Caco-2 (cell line): ENCODE data around the gene ARMH1. TPM values are rescaled to one million over a fixed set of nuclear protein-coding genes. Genes with fewer than 3 reads are reported as not detected.

ENCODE experiments used
- BruUV-seq: library from RNA; stranded (reverse); fragments of 400-500 nt; replicated peaks from 2 replicates; lab custom pipeline; 2021; lab: Mats Ljungman, UMichigan
- CTCF ChIA-PET: fragments of 300-600 bp; sonication (Branson Sonifier 250); formaldehyde crosslinking; loops from one replicate; lab custom pipeline; 2022; ENCODE audit warnings: antibody characterized with exemption; lab: Charles Lee
- POLR2A ChIA-PET: fragments of 300-600 bp; sonication (Branson Sonifier 250); formaldehyde crosslinking; loops from one replicate; lab custom pipeline; 2022; ENCODE audit warnings: antibody characterized with exemption; lab: Charles Lee
- DNase-seq, 2 experiments: peaks; one replicate each; pipeline versions ENCODE4 v3.0.0 to v3.0.0-alpha.2; 2020 to 2022
- H3K27me3 ChIP-seq: replicated peaks from 2 replicates; pipeline ENCODE4 v1.6.0; 2011; ENCODE audit warnings: low read length; ENCODE audit not compliant: control insufficient read depth, insufficient read depth
- H3K36me3 ChIP-seq: 2 replicates; pipeline ENCODE4 v1.5.1; 2011; ENCODE audit warnings: low read length; ENCODE audit not compliant: control insufficient read depth, insufficient read depth
- H3K4me1 ChIP-seq: fragments of 250-450 bp; sonication (Bioruptor Pico); 2 replicates; pipeline ENCODE4 v1.5.1; 2020; ENCODE audit warnings: mild to moderate bottlenecking
- H3K4me3 ChIP-seq: 2 replicates; pipeline ENCODE4 v1.5.1; 2011; ENCODE audit warnings: low read depth, mild to moderate bottlenecking, control low read depth, low read length
- H3K9me3 ChIP-seq: fragments of 250-450 bp; sonication (Bioruptor Pico); 2 replicates; pipeline ENCODE4 v1.5.1; 2020; ENCODE audit warnings: mild to moderate bottlenecking, moderate library complexity
- H3K27ac Mint-ChIP-seq: one replicate; pipeline ENCODE4 v1.8.0; 2022; ENCODE audit warnings: mixed read lengths; ENCODE audit not compliant: unreplicated experiment
- H3K27me3 Mint-ChIP-seq: one replicate; pipeline ENCODE4 v1.8.0; 2022; ENCODE audit warnings: mixed read lengths; ENCODE audit not compliant: insufficient read depth, unreplicated experiment
- H3K36me3 Mint-ChIP-seq: one replicate; pipeline ENCODE4 v1.8.0; 2022; ENCODE audit warnings: mild to moderate bottlenecking, mixed read lengths; ENCODE audit not compliant: insufficient read depth, unreplicated experiment
- H3K4me1 Mint-ChIP-seq: one replicate; pipeline ENCODE4 v1.8.0; 2022; ENCODE audit warnings: low read depth, mixed read lengths; ENCODE audit not compliant: unreplicated experiment
- H3K4me3 Mint-ChIP-seq: one replicate; pipeline ENCODE4 v1.8.0; 2022; ENCODE audit warnings: mild to moderate bottlenecking, moderate library complexity, mixed read lengths; ENCODE audit not compliant: unreplicated experiment
- H3K9me3 Mint-ChIP-seq: one replicate; pipeline ENCODE4 v1.8.0; 2022; ENCODE audit warnings: mixed read lengths; ENCODE audit not compliant: unreplicated experiment
- intact Hi-C: fragments of 100-400 bp; cut with micrococcal nuclease; formaldehyde crosslinking; loops from one replicate; pipeline ENCODE4 v1.10.0; 2022; ENCODE audit not compliant: unreplicated experiment
- total RNA-seq: library from RNA; stranded (reverse); gene quantifications from 2 replicates; pipeline ENCODE4 v1.2.3, GENCODE V29; 2022
- TF ChIP-seq, protein P1 (sequence below), 2 experiments: fragments of 200-600 bp in 1 of 2; IDR thresholded peaks; 1 replicate in 1 of 2; 2 replicates in 1 of 2; pipeline versions ENCODE4 v1.5.1 to v1.8.0; 2011 to 2022; ENCODE audit warnings: antibody characterized with exemption in 1 of 2, control low read depth in 1 of 2, inconsistent platforms in 1 of 2, low read depth in 1 of 2, low read length in 1 of 2, mild to moderate bottlenecking in 1 of 2, moderate library complexity in 1 of 2; ENCODE audit not compliant: insufficient read depth in 1 of 2, severe bottlenecking in 1 of 2, unreplicated experiment in 1 of 2

ARMH1 gene
- total RNA-seq, 1 experiment from 2014 or later: not detected

DNA sequence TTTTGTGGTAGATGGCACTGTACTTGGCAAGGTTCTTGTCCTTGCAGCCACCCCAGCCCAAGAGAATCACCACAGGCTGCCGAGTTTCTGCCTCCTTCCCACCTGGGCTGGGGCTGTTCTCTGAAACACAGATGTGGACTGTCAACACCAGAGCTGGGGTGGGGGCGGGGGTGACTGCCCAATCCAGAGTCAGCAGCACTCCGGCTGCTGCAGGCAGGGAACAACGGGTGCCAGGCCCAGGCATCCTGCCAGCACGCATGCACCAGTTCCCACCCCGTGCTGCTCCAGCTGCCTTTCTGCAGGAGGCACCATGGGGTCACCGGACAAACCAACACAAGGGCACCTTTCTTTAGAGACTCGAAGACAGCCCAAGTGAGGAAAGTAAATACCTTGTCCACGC, 14.3 kb upstream of the ARMH1 start:
- Histone ChIP-seq H3K36me3 (no peaks in the 10 kb centered on the region), H3K4me1 (no peaks in the 10 kb centered on the region), H3K4me3 (no peak overlapping the region), H3K9me3 (no peaks in the 10 kb centered on the region), H3K27me3 (no peaks in the 10 kb centered on the region)
- Mint-ChIP-seq H3K4me3 (no peak overlapping the region), H3K4me1 (no peaks in the 10 kb centered on the region), H3K27ac (no peak overlapping the region), H3K27me3 (no peaks in the 10 kb centered on the region), H3K36me3 (no peaks in the 10 kb centered on the region), H3K9me3 (no peaks in the 10 kb centered on the region)
- TF ChIP-seq, protein P1, sequence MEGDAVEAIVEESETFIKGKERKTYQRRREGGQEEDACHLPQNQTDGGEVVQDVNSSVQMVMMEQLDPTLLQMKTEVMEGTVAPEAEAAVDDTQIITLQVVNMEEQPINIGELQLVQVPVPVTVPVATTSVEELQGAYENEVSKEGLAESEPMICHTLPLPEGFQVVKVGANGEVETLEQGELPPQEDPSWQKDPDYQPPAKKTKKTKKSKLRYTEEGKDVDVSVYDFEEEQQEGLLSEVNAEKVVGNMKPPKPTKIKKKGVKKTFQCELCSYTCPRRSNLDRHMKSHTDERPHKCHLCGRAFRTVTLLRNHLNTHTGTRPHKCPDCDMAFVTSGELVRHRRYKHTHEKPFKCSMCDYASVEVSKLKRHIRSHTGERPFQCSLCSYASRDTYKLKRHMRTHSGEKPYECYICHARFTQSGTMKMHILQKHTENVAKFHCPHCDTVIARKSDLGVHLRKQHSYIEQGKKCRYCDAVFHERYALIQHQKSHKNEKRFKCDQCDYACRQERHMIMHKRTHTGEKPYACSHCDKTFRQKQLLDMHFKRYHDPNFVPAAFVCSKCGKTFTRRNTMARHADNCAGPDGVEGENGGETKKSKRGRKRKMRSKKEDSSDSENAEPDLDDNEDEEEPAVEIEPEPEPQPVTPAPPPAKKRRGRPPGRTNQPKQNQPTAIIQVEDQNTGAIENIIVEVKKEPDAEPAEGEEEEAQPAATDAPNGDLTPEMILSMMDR (IDR thresholded peaks at IDR 0.05; ENCODE audit: insufficient read depth in 1 of 2, low read depth in 1 of 2, low read length in 1 of 2, severe bottlenecking in 1 of 2, unreplicated experiment in 1 of 2): no peak
- DNase-seq: no peak
- ChIA-PET POLR2A (no interaction called here), CTCF (no interaction called here)
- intact Hi-C loops: no loop called here
- BruUV-seq: no TSS peak

GRCh38 chr1:44661781-44662682, 12.5 kb upstream of the ARMH1 start:
- Histone ChIP-seq H3K36me3 (no peaks in the 10 kb centered on the region), H3K4me3 (no peak overlapping the region), H3K9me3 (no peaks in the 10 kb centered on the region), H3K4me1 (no peaks in the 10 kb centered on the region), H3K27me3 (no peaks in the 10 kb centered on the region)
- ChIA-PET POLR2A (no interaction called here), CTCF (no interaction called here)
- Mint-ChIP-seq H3K36me3 (no peaks in the 10 kb centered on the region), H3K4me3 (no peak overlapping the region), H3K27ac (no peak overlapping the region), H3K4me1 (no peaks in the 10 kb centered on the region), H3K9me3 (no peaks in the 10 kb centered on the region), H3K27me3 (no peaks in the 10 kb centered on the region)
- intact Hi-C loops: no loop called here
- BruUV-seq: no TSS peak
- DNase-seq: no peak
- TF ChIP-seq, protein P1 (IDR thresholded peaks at IDR 0.05; ENCODE audit: insufficient read depth in 1 of 2, low read depth in 1 of 2, low read length in 1 of 2, severe bottlenecking in 1 of 2, unreplicated experiment in 1 of 2): no peak

GRCh38 chr1:44662683-44663030, 11.9 kb upstream of the ARMH1 start:
- POLR2A ChIA-PET: no interaction called here
- Histone ChIP-seq H3K4me3 (no peak overlapping the region), H3K9me3 (no peaks in the 10 kb centered on the region), H3K27me3 (no peaks in the 10 kb centered on the region), H3K36me3 (no peaks in the 10 kb centered on the region), H3K4me1 (no peaks in the 10 kb centered on the region)
- intact Hi-C loops: no loop called here
- H3K36me3 Mint-ChIP-seq: no peaks in the 10 kb centered on the region
- CTCF ChIA-PET: no interaction called here
- H3K27me3 Mint-ChIP-seq: no peaks in the 10 kb centered on the region
- TF ChIP-seq, protein P1 (IDR thresholded peaks at IDR 0.05; ENCODE audit: insufficient read depth in 1 of 2, low read depth in 1 of 2, low read length in 1 of 2, severe bottlenecking in 1 of 2, unreplicated experiment in 1 of 2): no peak
- H3K9me3 Mint-ChIP-seq: no peaks in the 10 kb centered on the region
- no peak overlapping the region for H3K4me3 Mint-ChIP-seq
- no TSS peak for BruUV-seq
- no peak overlapping the region for H3K27ac Mint-ChIP-seq
- DNase-seq: no peak
- no peaks in the 10 kb centered on the region for H3K4me1 Mint-ChIP-seq
